HEK293 (cell line): ENCODE data around the gene BSDC1.

ENCODE experiments used
- MEIS1 ChIP-seq: sonication (generic); formaldehyde crosslinking; IDR thresholded peaks from 2 replicates; pipeline ENCODE4 v1.8.1; 2022; ENCODE audit warnings: missing genetic modification reagents, mild to moderate bottlenecking, borderline replicate concordance
- OSR2 ChIP-seq: fragments of 450-650 bp; formaldehyde crosslinking; IDR thresholded peaks from 2 replicates; pipeline ENCODE4 v1.5.1; 2016; ENCODE audit warnings: missing biosample characterization, missing genetic modification characterization
- REPIN1 ChIP-seq: fragments of 450-650 bp; formaldehyde crosslinking; IDR thresholded peaks from 2 replicates; pipeline ENCODE4 v1.5.1; 2017; ENCODE audit warnings: missing biosample characterization, missing genetic modification characterization, low read depth
- TCF7L2 ChIP-seq: IDR thresholded peaks from 2 replicates; pipeline ENCODE4 v1.6.1; 2011; ENCODE audit warnings: low read depth, mild to moderate bottlenecking, inconsistent platforms, low read length, moderate library complexity, borderline replicate concordance
- WT1 ChIP-seq: fragments of 450-650 bp; formaldehyde crosslinking; IDR thresholded peaks from 2 replicates; pipeline ENCODE4 v1.5.1; 2016; ENCODE audit warnings: missing biosample characterization, missing genetic modification characterization
- YY2 ChIP-seq: fragments of 450-650 bp; formaldehyde crosslinking; IDR thresholded peaks from 2 replicates; pipeline ENCODE4 v1.5.1; 2016; ENCODE audit warnings: missing biosample characterization, missing genetic modification characterization
- ZBTB48 ChIP-seq: fragments of 450-650 bp; formaldehyde crosslinking; IDR thresholded peaks from 2 replicates; pipeline ENCODE4 v1.5.1; 2016; ENCODE audit warnings: missing biosample characterization, missing genetic modification characterization
- ZBTB8A ChIP-seq: fragments of 450-650 bp; formaldehyde crosslinking; IDR thresholded peaks from 2 replicates; pipeline ENCODE4 v1.5.1; 2016; ENCODE audit warnings: missing biosample characterization, missing genetic modification characterization
- ZEB2 ChIP-seq: fragments of 450-650 bp; formaldehyde crosslinking; IDR thresholded peaks from 2 replicates; pipeline ENCODE4 v1.5.1; 2016; ENCODE audit warnings: missing biosample characterization, missing genetic modification characterization
- ZNF112 ChIP-seq: fragments of 450-650 bp; formaldehyde crosslinking; IDR thresholded peaks from 2 replicates; pipeline ENCODE4 v1.5.0; 2017; ENCODE audit warnings: missing biosample characterization, missing genetic modification characterization
- ZNF132 ChIP-seq: fragments of 450-650 bp; formaldehyde crosslinking; IDR thresholded peaks from 2 replicates; pipeline ENCODE4 v1.5.1; 2017; ENCODE audit warnings: missing biosample characterization, missing genetic modification characterization, borderline replicate concordance
- ZNF138 ChIP-seq: fragments of 450-650 bp; formaldehyde crosslinking; IDR thresholded peaks from 2 replicates; pipeline ENCODE4 v1.5.1; 2016; ENCODE audit warnings: missing biosample characterization, missing genetic modification characterization, borderline replicate concordance
- ZNF202 ChIP-seq: fragments of 450-650 bp; formaldehyde crosslinking; IDR thresholded peaks from 2 replicates; pipeline ENCODE4 v1.5.1; 2016; ENCODE audit warnings: missing biosample characterization, missing genetic modification characterization, borderline replicate concordance
- ZNF221 ChIP-seq: fragments of 450-650 bp; formaldehyde crosslinking; IDR thresholded peaks from 2 replicates; pipeline ENCODE4 v1.5.1; 2017; ENCODE audit warnings: missing biosample characterization, missing genetic modification characterization, borderline replicate concordance
- ZNF23 ChIP-seq: fragments of 450-650 bp; formaldehyde crosslinking; IDR thresholded peaks from 2 replicates; pipeline ENCODE4 v1.5.1; 2016; ENCODE audit warnings: missing biosample characterization, missing genetic modification characterization, borderline replicate concordance
- ZNF292 ChIP-seq: fragments of 450-650 bp; formaldehyde crosslinking; IDR thresholded peaks from 2 replicates; pipeline ENCODE4 v1.5.1; 2016; ENCODE audit warnings: low read depth, missing biosample characterization, missing genetic modification characterization, borderline replicate concordance
- ZNF416 ChIP-seq: fragments of 450-650 bp; formaldehyde crosslinking; IDR thresholded peaks from 2 replicates; pipeline ENCODE4 v1.5.1; 2016; ENCODE audit warnings: missing biosample characterization, missing genetic modification characterization
- ZNF549 ChIP-seq: fragments of 450-650 bp; IDR thresholded peaks from 2 replicates; pipeline ENCODE4 v1.5.1; 2018; ENCODE audit warnings: missing biosample characterization, missing genetic modification characterization, mild to moderate bottlenecking, inconsistent platforms, moderate library complexity
- ZNF560 ChIP-seq: fragments of 450-650 bp; formaldehyde crosslinking; IDR thresholded peaks from 2 replicates; pipeline ENCODE4 v1.5.1; 2017; ENCODE audit warnings: missing biosample characterization, missing genetic modification characterization, borderline replicate concordance
- ZNF830 ChIP-seq: fragments of 450-650 bp; IDR thresholded peaks from 2 replicates; pipeline ENCODE4 v1.5.0; 2018; ENCODE audit warnings: missing biosample characterization, missing genetic modification characterization, low read depth, mild to moderate bottlenecking, moderate library complexity
- ZXDB ChIP-seq: fragments of 450-650 bp; formaldehyde crosslinking; IDR thresholded peaks from 2 replicates; pipeline ENCODE4 v1.5.1; 2016; ENCODE audit warnings: missing biosample characterization, missing genetic modification characterization
- TF ChIP-seq, protein P1 (sequence below): fragments of 450-650 bp; formaldehyde crosslinking; IDR thresholded peaks from 2 replicates; pipeline ENCODE4 v1.5.1; 2016; ENCODE audit warnings: missing biosample characterization, missing genetic modification characterization
- TF ChIP-seq, protein P2 (sequence below): fragments of 450-650 bp; formaldehyde crosslinking; IDR thresholded peaks from 2 replicates; pipeline ENCODE4 v1.5.1; 2016; ENCODE audit warnings: missing biosample characterization, missing genetic modification characterization
- TF ChIP-seq, protein P3 (sequence below): fragments of 450-650 bp; formaldehyde crosslinking; IDR thresholded peaks from 2 replicates; pipeline ENCODE4 v1.5.1; 2016; ENCODE audit warnings: missing biosample characterization, missing genetic modification characterization
- TF ChIP-seq, protein P4 (sequence below): fragments of 450-650 bp; formaldehyde crosslinking; IDR thresholded peaks from 2 replicates; pipeline ENCODE4 v1.5.1; 2017; ENCODE audit warnings: missing biosample characterization, missing genetic modification characterization
- TF ChIP-seq, protein P5 (sequence below): fragments of 450-650 bp; formaldehyde crosslinking; IDR thresholded peaks from 2 replicates; pipeline ENCODE4 v1.5.1; 2017; ENCODE audit warnings: missing biosample characterization, missing genetic modification characterization
- TF ChIP-seq, protein P6 (sequence below): fragments of 450-650 bp; formaldehyde crosslinking; IDR thresholded peaks from 2 replicates; pipeline ENCODE4 v1.5.1; 2016; ENCODE audit warnings: missing biosample characterization, missing genetic modification characterization, borderline replicate concordance

Gene BSDC1

DNA sequence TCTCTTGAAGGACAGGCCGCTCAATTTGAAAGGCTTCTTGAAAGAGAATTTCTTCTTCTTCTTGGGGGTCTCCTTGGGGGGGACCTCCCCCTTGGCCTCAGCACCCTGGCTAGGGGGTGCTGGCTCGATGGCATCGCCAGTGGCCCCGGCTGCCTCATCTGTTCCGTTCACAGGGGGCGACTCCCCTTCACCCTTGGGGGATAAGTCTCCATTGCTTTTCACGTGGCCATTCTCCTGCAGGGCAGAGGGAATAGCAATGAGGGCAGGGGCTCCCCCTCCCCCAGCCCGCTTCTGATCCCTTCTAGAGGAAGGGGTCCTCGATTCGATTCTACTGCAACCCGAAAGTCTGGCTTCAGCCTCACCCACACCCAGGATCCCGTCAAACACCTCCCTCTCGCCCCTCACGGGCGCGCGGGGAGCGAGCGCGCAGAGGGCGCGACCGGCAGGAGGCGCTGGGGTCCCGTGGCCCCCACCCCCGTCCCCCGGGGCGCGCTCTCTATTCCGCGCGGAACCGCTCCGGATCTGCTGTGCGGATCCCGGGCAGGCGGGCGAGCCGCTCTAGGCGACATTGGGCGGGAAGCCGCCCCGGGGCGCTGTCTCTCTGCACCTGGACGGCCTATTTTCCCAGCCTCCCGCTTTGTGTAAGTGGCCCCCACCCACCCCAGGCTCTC, 59.2 kb downstream of the BSDC1 start (continued):
- TF ChIP-seq, protein P1, sequence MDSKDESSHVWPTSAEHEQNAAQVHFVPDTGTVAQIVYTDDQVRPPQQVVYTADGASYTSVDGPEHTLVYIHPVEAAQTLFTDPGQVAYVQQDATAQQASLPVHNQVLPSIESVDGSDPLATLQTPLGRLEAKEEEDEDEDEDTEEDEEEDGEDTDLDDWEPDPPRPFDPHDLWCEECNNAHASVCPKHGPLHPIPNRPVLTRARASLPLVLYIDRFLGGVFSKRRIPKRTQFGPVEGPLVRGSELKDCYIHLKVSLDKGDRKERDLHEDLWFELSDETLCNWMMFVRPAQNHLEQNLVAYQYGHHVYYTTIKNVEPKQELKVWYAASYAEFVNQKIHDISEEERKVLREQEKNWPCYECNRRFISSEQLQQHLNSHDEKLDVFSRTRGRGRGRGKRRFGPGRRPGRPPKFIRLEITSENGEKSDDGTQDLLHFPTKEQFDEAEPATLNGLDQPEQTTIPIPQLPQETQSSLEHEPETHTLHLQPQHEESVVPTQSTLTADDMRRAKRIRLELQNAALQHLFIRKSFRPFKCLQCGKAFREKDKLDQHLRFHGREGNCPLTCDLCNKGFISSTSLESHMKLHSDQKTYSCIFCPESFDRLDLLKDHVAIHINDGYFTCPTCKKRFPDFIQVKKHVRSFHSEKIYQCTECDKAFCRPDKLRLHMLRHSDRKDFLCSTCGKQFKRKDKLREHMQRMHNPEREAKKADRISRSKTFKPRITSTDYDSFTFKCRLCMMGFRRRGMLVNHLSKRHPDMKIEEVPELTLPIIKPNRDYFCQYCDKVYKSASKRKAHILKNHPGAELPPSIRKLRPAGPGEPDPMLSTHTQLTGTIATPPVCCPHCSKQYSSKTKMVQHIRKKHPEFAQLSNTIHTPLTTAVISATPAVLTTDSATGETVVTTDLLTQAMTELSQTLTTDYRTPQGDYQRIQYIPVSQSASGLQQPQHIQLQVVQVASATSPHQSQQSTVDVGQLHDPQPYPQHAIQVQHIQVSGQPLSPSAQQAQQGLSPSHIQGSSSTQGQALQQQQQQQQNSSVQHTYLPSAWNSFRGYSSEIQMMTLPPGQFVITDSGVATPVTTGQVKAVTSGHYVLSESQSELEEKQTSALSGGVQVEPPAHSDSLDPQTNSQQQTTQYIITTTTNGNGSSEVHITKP (tag by site-specific recombination) = peak; percentile 78
- TF ChIP-seq, protein P2, sequence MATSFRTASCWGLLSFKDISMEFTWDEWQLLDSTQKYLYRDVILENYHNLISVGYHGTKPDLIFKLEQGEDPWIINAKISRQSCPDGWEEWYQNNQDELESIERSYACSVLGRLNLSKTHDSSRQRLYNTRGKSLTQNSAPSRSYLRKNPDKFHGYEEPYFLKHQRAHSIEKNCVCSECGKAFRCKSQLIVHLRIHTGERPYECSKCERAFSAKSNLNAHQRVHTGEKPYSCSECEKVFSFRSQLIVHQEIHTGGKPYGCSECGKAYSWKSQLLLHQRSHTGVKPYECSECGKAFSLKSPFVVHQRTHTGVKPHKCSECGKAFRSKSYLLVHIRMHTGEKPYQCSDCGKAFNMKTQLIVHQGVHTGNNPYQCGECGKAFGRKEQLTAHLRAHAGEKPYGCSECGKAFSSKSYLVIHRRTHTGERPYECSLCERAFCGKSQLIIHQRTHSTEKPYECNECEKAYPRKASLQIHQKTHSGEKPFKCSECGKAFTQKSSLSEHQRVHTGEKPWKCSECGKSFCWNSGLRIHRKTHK = no peak
- TF ChIP-seq ZXDB (tag by site-specific recombination) = 0 out of 2 replicates have a peak, but pooled peaks have one; percentile 17
- no peak for TF ChIP-seq REPIN1 (tag by site-specific recombination)
- no peak for TF ChIP-seq ZNF112 (tag by site-specific recombination)
- TF ChIP-seq, protein P3, sequence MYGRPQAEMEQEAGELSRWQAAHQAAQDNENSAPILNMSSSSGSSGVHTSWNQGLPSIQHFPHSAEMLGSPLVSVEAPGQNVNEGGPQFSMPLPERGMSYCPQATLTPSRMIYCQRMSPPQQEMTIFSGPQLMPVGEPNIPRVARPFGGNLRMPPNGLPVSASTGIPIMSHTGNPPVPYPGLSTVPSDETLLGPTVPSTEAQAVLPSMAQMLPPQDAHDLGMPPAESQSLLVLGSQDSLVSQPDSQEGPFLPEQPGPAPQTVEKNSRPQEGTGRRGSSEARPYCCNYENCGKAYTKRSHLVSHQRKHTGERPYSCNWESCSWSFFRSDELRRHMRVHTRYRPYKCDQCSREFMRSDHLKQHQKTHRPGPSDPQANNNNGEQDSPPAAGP (tag by site-specific recombination) = no peak
- TF ChIP-seq, protein P4, sequence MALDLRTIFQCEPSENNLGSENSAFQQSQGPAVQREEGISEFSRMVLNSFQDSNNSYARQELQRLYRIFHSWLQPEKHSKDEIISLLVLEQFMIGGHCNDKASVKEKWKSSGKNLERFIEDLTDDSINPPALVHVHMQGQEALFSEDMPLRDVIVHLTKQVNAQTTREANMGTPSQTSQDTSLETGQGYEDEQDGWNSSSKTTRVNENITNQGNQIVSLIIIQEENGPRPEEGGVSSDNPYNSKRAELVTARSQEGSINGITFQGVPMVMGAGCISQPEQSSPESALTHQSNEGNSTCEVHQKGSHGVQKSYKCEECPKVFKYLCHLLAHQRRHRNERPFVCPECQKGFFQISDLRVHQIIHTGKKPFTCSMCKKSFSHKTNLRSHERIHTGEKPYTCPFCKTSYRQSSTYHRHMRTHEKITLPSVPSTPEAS (tag by site-specific recombination) = no peak
- TF ChIP-seq ZBTB48 = peak; percentile 15; the same call in 1 of the 2 replicates
- TF ChIP-seq ZNF132 (tag by site-specific recombination) = no peak
- TF ChIP-seq MEIS1 = no peak
- TF ChIP-seq ZNF23 = no peak
- no peak for TF ChIP-seq ZNF549 (tag by site-specific recombination)
- no peak for TF ChIP-seq TCF7L2
- no peak for TF ChIP-seq ZNF221 (tag by site-specific recombination)
- TF ChIP-seq, protein P5, sequence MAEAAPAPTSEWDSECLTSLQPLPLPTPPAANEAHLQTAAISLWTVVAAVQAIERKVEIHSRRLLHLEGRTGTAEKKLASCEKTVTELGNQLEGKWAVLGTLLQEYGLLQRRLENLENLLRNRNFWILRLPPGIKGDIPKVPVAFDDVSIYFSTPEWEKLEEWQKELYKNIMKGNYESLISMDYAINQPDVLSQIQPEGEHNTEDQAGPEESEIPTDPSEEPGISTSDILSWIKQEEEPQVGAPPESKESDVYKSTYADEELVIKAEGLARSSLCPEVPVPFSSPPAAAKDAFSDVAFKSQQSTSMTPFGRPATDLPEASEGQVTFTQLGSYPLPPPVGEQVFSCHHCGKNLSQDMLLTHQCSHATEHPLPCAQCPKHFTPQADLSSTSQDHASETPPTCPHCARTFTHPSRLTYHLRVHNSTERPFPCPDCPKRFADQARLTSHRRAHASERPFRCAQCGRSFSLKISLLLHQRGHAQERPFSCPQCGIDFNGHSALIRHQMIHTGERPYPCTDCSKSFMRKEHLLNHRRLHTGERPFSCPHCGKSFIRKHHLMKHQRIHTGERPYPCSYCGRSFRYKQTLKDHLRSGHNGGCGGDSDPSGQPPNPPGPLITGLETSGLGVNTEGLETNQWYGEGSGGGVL (tag by site-specific recombination) = no peak
- TF ChIP-seq ZEB2 (tag by site-specific recombination) = 0 out of 2 replicates have a peak, but pooled peaks have one; percentile 74
- peak; percentile 97 for TF ChIP-seq ZBTB8A (tag by site-specific recombination)
- TF ChIP-seq ZNF292 = no peak
- no peak for TF ChIP-seq ZNF560 (tag by site-specific recombination)
- no peak for TF ChIP-seq ZNF202 (tag by site-specific recombination)
- TF ChIP-seq ZNF138 (tag by site-specific recombination) = no peak
- TF ChIP-seq, protein P6, sequence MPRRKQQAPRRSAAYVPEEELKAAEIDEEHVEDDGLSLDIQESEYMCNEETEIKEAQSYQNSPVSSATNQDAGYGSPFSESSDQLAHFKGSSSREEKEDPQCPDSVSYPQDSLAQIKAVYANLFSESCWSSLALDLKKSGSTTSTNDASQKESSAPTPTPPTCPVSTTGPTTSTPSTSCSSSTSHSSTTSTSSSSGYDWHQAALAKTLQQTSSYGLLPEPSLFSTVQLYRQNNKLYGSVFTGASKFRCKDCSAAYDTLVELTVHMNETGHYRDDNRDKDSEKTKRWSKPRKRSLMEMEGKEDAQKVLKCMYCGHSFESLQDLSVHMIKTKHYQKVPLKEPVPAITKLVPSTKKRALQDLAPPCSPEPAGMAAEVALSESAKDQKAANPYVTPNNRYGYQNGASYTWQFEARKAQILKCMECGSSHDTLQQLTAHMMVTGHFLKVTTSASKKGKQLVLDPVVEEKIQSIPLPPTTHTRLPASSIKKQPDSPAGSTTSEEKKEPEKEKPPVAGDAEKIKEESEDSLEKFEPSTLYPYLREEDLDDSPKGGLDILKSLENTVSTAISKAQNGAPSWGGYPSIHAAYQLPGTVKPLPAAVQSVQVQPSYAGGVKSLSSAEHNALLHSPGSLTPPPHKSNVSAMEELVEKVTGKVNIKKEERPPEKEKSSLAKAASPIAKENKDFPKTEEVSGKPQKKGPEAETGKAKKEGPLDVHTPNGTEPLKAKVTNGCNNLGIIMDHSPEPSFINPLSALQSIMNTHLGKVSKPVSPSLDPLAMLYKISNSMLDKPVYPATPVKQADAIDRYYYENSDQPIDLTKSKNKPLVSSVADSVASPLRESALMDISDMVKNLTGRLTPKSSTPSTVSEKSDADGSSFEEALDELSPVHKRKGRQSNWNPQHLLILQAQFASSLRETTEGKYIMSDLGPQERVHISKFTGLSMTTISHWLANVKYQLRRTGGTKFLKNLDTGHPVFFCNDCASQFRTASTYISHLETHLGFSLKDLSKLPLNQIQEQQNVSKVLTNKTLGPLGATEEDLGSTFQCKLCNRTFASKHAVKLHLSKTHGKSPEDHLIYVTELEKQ (tag by site-specific recombination) = no peak
- no peak for TF ChIP-seq WT1 (tag by site-specific recombination)
- no peak for TF ChIP-seq ZNF416 (tag by site-specific recombination)
- TF ChIP-seq ZNF830 (tag by site-specific recombination) = no peak
- no peak for TF ChIP-seq YY2 (tag by site-specific recombination)
- no peak for TF ChIP-seq OSR2 (tag by site-specific recombination)
